TTC549 (cell line): Measurements from ENCODE around the gene VAT1L.

Experiments
- FAIRE-seq: peaks from 2 replicates; lab custom pipeline; 2012; peaks lifted over from hg19 to GRCh38; lab: Jason Lieb, UNC

Gene VAT1L

DNA sequence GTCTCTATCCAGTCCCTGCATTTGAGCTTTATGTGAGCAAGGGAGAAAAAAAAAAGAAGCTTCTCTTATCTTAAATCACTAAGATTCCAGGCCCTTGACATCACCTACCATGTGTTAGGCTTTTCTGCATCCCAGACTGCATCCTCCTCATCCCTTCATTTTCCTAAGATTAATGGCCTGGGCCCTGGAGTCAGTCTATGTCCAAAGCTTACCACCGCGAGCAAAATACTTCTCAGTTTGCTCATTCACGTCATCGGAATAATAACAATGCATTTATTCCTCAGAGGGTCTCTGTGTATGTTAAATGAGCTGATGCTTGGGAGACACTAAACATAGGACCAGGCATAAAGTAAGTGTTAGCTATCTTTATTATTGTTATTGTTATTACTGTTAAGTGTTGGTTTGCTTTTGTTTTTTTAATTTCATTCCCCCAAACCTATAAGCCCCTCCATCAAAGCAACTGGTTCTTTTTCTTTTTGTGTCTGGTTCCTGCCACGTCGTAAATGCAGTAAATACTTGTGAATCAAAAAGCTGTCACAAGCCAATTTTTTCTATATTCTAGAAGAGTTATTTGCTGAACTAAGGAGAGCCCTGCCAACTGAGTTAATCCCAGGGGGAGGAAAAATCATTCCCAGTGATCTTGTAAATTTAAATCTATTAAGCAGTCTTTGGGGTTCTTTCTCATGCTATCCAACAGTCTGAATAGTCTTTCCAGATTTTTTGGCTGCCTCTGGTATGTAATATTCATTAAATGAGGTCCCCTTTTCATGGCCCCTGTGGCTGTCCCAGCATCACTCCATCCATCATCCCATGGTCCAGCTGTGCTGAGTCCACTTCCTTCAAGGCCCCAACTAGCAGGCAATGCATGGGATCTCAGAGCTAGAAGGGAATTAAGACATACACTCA lies 46.5 kb downstream of the VAT1L start:
- FAIRE-seq = no peak

DNA sequence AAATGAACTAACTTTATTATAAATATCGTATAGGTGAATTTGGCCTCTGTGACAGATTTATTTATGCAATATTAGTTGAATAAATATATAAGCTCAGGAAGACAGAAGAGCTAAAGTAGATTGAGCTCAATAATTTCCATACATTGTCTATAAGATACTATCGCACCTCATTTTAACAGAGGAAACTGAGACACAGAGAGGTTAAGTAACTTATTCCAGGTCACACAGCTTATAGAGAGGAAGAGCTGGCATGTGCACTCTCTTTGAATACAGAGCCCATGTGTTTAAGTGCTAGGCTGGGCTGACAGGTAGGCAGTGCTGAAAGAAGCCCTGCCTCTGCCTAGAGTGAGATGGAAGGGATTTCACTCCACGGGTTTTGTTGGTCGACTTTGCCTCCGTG lies 48.4 kb downstream of the VAT1L start:
- no peak for FAIRE-seq

GRCh38 chr16:77838597-77839255 lies 50.4 kb downstream of the VAT1L start:
- FAIRE-seq = no peak

GRCh38 chr16:77840093-77840492 lies 51.7 kb downstream of the VAT1L start:
- FAIRE-seq = no peak

- FAIRE-seq = no peak
These were observed 52.5 kb downstream of the VAT1L start for GRCh38 chr16:77840673-77841501.

- FAIRE-seq = no peak
These were observed 53.1 kb downstream of the VAT1L start for GRCh38 chr16:77841502-77841763.

DNA sequence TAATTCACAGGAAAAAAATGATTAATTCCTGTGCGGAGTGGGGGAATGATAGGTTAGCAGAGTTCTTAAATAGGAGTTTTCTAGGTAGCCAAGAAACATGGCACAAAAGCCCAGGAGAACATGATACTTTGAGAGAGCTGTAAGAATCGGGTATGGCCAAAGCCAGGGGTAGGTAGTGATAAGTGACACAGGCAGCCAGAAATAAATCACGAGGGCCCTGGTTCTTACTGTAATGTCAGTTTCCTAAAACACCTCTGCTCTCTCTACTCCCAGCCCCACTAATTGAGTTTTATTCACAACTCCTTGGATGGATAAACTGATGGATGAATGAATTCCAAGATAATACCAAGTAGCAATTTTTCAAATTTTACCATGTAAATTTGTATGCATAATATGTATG lies 54.1 kb downstream of the VAT1L start:
- no peak for FAIRE-seq

- no peak for FAIRE-seq
These were observed 55.0 kb downstream of the VAT1L start for GRCh38 chr16:77843405-77843804.

DNA sequence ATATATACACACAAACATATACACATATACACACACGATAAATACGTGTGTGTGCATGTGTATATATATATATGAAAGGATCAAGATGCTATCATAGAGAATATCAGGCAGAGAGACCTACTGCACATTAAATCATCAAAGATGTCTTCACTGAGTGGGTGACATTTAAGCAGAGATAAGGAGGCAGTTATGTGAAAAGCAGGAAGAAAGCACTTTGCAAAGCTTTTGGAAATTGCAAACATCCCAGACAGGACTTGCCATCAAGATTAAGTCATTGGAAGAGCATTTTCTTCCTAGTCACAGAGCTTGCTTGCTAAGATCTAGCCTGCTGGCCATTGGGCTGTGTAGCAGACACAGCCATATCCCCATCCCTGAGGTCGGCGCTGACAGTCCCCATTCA lies 56.4 kb downstream of the VAT1L start:
- no peak for FAIRE-seq

- no peak for FAIRE-seq
These were observed 61.4 kb downstream of the VAT1L start for GRCh38 chr16:77849646-77850258.

DNA sequence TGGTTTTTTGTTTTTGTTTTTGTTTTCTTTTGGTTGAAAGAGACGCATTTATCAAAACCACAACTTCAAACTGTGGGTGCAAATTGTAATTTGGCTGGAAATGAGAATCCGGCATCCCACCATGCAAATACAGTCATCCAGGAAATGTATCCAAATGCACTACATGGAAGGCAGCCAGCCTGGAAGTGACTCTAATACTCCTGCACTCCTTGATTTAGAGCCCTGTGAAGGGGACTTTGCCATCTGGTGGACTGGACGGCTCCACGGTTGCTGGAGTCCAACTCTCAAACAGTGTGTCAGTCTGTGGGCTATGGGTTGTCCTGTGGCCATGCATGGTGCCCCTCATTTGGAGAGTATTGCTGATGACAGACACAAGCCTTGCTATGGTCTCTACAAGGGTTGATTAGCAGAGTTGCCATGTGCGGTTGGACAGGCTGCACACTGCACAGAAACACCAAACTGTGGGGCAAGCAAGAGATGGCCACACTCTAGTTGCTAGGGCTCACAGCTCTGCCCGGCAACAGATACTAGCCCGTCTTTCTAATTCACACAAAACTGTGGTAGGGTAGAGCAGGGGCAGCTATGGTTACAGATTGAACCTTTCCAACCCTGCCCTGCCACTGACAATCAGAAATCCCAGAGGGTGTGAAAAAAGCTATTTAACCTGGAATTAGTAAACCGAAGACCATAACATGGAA lies 62.4 kb downstream of the VAT1L start:
- FAIRE-seq = no peak

DNA sequence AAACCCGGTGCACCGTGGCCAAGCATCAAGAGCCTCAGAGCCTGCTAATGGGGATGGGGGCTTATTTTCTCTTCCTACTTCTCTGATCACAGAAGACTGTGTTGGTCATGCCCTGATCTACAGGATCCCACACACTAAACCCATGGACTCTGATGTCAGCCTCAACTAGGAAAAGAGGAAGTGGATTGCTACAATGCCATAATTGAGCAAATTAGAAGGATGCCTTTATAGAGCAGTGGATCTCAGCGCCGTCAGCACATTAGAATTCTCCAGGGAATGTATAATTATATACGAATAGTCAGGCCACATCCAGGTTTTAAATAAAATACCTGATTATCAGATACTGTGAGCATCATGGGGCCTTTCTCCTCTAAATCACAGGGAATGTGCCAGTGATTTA lies 64.8 kb downstream of the VAT1L start:
- no peak for FAIRE-seq

- FAIRE-seq = no peak
These were observed 68.2 kb downstream of the VAT1L start for GRCh38 chr16:77856438-77857160.

GRCh38 chr16:77858060-77858459 lies 69.7 kb downstream of the VAT1L start:
- FAIRE-seq = no peak

- no peak for FAIRE-seq
These were observed 71.3 kb downstream of the VAT1L start for GRCh38 chr16:77859493-77860232.

- no peak for FAIRE-seq
These were observed 72.6 kb downstream of the VAT1L start for GRCh38 chr16:77860953-77861352.

- no peak for FAIRE-seq
These were observed 74.9 kb downstream of the VAT1L start for GRCh38 chr16:77863250-77863649.

DNA sequence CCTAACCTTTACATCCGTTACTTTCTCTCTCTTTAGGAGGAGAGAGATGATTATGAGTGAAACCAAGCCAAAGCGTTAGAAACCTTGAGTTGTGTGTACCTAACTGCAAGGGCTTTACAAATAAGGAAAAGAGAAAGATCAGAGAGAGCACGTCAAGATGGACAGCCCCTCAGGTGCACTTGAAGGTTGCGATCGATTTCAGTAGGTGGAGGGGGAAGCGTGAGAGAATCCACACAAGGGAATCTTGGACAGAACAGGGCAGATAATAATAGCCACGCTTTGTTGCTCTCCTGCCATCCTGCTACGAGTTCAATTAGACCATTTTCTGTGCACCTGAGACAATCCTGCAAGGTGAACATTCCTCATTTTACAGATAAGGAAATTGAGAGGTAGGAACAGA lies 78.4 kb downstream of the VAT1L start:
- no peak for FAIRE-seq

GRCh38 chr16:77868052-77868451 lies 79.7 kb downstream of the VAT1L start:
- no peak for FAIRE-seq

DNA sequence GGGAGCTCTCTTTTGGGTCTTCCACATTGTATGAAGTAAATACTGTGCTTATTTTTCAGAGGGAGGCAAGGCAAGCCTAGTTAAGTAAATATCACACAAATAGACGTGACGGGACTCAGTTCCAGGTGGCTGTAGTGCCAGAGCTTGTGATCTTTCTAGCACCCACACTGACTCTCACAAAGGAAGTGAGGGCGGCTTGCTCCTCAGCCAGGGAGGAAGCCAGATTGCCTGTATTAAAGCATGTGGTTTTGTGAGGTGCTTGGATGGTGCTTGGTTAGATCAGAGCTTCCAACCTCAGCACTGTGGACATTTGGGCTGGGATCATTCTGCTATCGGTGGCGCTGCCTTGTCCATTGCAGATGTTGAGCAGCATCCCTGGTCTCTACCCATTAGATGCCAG lies 80.1 kb downstream of the VAT1L start:
- no peak for FAIRE-seq
